Stimulated activated CD8-positive, alpha-beta memory T cell treated with anti-CD3 and anti-CD28 coated beads, Interleukin-4, amount 100 ng/mL, for 4 hours (primary cell): ENCODE data around the gene STPG1.

Experiments used
- DNase-seq, 2 donors: peaks; one replicate each; pipeline ENCODE4 v3.0.0-alpha.2; 2020; ENCODE audit warnings: low read depth in 2 of 2, low spot score in 1 of 2

STPG1 gene

DNA sequence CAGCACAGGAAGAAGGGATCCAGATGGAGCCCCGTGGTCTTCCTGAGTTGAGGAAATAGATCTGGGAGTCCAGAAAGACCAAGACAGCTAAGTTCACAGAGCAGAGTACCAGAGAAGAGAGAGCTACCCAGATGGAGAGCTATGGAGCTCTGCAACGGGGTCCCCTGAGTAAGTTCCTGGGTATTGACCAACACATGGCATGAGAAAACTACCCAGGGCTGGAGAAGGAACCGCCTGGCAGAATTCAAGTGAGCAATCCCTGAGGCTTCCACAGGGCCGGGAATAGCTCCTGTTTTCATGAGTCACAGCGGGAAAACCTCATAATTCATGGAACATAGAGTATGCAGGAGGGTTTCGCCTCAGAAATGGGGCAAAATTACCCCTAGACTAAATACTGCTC, 19.7 kb downstream of the STPG1 start:
- no peak for DNase-seq

GRCh38 chr1:24392982-24393650, 20.5 kb downstream of the STPG1 start:
- no peak for DNase-seq

- DNase-seq, result no peak
Measured at GRCh38 chr1:24392604-24392946, 21.0 kb downstream of the STPG1 start.

- no peak for DNase-seq
Measured at GRCh38 chr1:24391882-24392603, 21.5 kb downstream of the STPG1 start.

DNA sequence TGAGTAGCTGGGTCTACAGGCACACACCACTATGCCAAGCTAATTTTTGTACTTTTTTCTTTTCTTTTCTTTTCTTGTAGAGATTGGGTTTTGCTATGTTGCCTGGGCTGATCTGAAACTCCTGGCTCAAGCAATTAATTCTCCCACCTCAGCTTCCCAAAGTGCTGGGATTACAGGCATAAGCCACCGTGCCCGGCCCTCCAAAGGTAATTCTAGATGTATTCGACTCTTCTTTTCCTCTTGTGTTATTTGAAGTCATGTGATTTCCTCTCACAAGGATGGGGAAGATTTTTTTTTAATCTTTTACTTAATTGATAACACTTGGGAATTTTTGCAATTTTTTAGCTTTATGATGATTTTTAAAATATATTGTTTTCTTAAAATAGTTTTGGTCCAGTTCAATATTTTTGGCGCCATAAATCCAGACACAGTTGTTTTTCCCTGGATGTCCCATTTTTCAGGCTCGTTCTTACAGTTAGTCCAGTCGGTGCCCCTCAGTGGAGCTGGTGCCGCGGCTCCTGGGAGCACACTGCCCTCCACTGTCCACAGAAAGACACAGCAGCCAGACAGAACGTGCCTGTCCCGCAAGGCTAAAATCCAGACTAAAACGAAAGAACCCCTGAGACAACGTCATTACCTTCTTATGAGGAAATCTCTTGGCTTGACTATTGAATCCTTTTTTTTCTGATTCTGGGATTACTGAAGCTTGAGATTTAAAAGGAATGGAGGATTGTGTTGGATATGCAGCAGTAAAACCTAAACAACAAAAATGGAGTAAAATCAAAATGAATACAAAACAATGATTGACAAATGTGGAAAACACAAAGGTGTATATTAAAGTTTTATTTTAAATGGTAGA, 22.4 kb downstream of the STPG1 start:
- peak in 1 of 2 donors; percentile 34 for DNase-seq

GRCh38 chr1:24389231-24389678, 24.3 kb downstream of the STPG1 start:
- DNase-seq, result no peak

DNA sequence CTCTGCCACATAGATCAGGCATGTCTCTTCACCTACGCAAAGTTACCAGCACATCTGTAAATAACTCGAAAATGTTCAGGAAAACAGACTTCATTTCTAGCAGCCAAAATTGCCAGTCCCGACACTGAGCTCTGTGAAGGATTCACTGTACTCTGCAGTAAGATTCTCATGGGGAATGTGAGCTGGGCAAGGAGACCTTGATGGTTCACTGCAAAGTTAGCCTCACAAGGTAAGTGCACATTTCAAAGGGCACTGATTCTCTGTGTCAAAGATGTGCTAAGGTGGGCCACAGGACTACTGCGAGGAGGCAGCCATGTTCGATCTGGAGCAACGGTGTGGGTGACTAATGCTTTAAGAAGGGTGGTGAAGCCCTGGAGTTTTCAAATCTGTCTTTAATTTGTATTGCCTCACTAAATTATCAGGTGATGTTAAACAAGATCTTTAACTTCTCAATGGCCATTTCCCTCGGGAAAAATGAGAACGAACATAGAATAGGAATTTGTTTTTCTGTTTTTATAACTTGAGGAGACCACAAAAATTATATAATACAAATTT, 25.2 kb downstream of the STPG1 start:
- DNase-seq, result no peak

DNA sequence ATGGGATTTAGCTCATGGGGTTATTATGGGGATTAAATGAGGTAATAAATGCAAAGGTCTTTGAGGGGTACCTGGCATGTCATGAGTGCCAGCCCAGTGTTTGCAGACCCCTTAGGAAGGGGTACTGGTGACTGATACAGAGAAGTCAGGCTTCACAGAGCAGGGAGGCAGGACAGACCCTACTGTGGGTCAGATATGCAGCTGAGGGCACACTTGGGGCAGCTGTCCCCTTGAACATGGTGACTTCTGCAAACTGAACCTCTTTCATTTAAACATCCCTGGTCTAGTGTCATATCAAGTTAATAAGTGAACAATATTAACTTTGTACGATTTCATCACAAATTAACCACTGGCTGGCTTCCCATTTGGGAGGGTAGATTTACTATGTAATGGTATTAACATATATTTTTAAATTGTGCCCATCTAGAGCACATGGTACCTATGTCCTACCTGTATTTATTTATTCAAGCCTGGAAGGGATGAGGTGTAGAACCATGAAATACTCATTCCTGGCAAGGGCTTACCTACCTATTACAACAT, 25.9 kb downstream of the STPG1 start:
- DNase-seq, result no peak

DNA sequence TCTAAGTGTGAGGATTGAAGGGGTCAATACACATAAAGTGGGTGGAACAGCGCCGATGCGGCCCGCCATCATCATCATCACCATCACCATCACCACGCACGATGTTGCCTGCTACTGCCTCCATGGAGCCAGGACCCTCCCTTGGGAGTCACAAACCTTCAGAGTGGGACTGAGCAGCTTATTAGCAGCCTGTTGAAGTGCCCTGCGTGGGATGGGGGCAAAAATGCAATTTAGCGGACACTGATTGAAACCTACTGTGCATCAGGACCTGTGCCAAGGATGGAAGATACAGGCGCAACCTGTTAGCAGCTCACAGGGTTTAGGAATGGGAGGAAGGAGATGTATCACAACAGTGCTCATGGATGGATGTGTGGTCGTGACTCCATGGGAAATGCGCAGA, 26.7 kb downstream of the STPG1 start:
- DNase-seq, result no peak

DNA sequence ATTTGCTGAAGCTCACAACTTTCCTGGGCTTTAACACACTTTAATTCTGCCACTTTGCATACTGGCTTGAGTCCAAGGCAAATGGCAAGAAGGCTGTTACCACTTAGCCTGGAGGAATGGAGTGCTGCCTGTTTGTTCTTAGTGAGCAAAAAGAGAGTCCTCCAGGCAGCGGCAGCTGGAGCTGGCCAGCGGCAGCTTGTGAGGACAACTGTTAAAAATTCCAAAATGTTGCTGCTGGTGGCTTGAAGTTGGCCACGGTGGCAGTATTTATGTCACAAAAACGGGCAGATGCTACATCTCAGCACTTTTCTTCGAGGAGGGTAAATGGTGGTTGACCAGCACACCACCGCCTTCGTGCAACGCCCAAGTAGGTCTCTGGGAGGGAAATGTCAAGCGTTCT, 27.3 kb downstream of the STPG1 start:
- no peak for DNase-seq

- DNase-seq, result no peak
Measured at GRCh38 chr1:24385160-24385940, 28.2 kb downstream of the STPG1 start.

DNA sequence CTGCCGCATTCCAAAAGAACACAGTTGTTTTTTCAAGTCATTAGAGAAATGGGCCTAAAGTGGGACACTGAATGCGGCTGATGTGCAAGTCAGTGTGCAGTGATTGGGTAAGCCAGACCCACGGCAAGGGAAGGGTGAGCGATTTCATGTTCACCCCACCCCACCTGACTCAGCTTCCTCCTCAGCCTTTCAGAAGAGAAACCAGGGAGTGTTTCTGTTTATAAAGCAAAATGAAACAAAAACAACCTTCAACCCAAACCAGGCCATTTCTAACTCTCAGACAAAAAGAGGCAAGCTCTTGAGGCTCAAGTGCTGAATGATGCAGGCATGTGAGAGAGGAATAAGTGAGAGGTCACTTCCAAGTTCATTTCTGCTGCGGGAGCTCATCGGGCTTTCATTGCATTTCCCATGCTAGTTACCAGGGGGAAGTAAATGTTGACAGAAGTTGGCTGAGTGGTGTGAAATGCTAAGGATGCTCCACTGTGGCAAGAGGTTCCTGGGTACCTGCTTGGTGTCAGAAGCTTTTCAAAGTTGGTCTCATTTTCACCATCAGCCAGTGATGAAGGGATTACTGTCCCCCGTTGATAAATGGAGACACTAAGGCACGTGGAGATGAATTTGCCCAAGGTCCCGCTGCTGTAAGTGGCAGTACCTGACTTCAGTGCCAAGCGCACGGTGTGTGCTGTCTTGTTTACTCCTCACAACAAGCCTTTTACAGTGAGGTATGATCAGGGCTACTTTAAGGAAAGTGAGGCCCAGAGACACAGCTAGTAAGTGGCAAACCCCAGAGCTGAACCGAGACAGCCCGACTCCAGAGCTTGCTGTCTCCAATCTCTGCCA, 29.1 kb downstream of the STPG1 start:
- no peak for DNase-seq

DNA sequence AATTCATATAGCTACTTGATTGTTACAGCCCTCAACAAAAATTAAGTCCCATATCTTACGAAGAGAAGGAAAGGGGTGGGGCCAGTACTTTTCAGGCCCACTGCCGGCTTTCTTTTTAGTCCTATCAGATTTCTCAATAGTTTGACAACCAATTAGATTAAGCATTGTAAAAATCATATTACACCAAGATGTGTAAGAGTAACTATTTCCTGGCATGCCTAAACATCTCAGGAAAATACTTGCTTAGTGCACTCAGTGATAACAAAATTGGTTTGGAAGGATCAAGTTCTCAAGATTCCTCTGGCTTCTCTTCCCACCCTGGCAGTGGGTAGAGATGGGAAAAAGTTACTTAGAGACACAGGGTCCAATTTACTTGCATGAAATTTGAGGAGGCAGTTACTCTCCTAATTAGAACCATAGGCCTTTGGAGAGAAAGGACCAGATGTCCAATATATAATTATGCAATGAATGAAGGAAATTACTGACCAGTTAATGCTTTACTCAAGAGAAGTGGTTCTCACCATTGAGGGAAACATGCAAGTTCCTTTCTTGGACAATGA, 30.1 kb downstream of the STPG1 start:
- no peak for DNase-seq

DNA sequence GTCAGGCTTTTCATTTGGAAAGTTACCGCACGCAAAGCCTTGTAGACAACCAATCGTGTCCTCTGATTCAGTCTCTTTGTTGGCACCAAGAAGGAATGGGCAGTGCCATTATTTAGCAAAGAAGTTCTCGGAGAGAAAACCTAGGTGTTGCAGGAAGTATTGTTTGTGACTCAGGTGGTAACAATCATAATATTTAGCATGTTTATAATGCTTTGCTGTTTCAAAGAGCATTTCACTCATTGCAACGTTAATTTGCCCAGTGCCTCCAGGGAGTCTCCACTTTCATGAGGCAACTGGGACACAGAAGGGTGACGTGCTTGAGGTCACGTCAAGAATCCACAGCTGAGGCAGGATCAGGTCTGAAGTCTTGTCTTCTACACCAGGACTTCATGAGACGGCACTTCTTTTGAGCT, 31.4 kb downstream of the STPG1 start:
- no peak for DNase-seq

DNA sequence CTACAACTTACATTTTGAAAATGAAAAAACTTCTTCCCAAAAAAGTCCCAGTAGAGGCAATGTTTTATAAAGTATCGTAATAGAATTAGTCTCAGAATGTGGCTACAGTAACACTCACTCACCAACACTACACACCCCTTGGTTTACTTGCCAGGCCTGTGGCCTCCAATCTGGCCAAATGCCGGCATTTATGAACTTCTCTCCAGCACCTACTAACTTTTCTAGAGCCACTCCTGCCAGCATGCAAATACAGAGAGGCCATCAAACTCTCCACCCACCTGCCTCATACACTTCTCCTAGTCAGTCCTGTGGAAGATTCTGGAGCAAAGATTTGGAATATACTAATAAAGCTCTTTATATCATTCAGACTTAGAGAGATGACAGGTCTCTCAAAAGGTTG, 32.3 kb downstream of the STPG1 start:
- no peak for DNase-seq

DNA sequence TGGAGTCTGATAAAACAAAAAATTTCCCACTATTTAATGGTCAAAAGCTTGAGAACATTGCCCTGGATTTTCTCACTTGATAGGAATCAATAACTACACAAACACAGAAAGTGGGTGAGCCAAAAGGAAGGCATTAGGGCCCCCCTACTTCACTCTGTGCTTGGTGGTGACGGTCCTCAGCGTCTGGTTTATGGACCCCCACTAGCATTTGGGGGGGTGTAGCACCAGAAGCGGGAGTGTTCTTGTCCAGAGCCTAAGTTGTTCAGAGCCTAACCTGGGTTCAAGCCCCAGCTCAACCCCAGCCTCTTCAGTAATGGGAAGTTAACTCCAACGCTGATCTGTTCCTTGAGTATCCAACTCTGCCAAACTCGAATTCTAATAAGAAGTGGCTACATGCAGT, 33.1 kb downstream of the STPG1 start:
- DNase-seq, result no peak

- no peak for DNase-seq
Measured at GRCh38 chr1:24379733-24380315, 33.8 kb downstream of the STPG1 start.

DNA sequence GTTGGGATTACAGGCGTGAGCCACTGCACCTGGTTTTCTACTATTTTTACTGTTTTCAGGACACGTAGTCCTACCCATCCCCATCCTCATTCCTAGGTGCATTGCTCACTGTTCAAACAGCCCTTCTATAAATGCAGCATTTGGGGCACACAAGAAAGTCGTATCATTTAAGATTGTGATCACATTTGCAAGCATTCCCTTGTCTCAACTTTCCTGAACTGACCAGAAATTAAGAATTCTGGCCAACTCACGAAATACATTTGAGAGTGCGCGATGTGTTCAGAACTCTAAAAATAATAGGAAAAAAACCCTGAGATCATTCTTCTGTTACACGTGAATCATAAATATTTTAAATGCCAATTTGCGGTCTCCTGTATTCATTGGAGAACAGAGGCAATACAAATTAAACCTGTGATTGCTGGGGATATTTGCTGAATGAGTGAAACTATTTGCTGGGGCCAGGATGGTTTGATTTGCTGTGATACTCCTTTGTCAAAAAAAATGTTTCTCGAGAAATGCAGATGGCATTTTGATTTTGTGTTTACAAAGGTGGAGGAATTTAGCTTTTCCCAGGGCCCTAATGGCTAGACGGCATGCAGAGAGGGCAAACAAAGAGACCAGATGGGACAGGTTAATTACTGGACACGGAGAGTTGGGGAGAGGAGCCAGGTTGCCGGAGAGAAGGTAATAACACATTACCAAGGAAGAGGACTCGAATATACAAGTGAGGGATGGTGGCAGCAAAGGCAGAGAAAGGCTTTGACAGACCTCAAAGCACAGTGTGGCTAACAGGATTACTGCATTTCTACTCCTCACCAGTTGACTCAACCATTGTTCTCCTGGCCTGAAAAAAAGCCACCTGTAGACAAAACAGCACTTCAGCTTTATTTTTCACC, 38.4 kb downstream of the STPG1 start:
- no peak for DNase-seq
